Ovary (tissue), 9 donors: Measurements from ENCODE around the gene SLAIN1. TPM values are rescaled to one million over a fixed set of nuclear protein-coding genes. Genes with fewer than 3 reads are reported as not detected.

Source experiments
- DNase-seq, 5 donors: peaks; one replicate each; pipeline ENCODE4 v3.0.0-alpha.2; 2019 to 2020
- H3K27ac ChIP-seq, 2 donors: fragments of 200-600 bp; one replicate each; pipeline versions ENCODE4 v1.5.1 to v1.8.0; 2019 to 2022
- H3K27me3 ChIP-seq: fragments of 200-600 bp; one replicate; pipeline ENCODE4 v1.8.0; 2022
- H3K36me3 ChIP-seq: fragments of 200-600 bp; sonication (generic); one replicate; pipeline ENCODE4 v1.5.1; 2019
- H3K4me1 ChIP-seq: one replicate; pipeline ENCODE4 v1.8.1; 2013; ENCODE audit warnings: mild to moderate bottlenecking, moderate library complexity; ENCODE audit not compliant: insufficient read depth
- H3K4me3 ChIP-seq: fragments of 200-600 bp; sonication (generic); one replicate; pipeline ENCODE4 v1.5.1; 2017
- H3K9me3 ChIP-seq, 2 donors: fragments of 200-600 bp in 1 of 2; sonication (generic) in 1 of 2; one replicate each; pipeline versions ENCODE4 v1.5.1 to v1.8.1; 2013 to 2019; ENCODE audit warnings: mild to moderate bottlenecking in 1 of 2, moderate library complexity in 1 of 2
- CTCF ChIP-seq, 3 donors: fragments of 450-650 bp in 2 of 3; fragments of 200-600 bp in 1 of 3; IDR thresholded peaks; one replicate each; pipeline versions ENCODE4 v1.5.1 to v1.8.0; 2016 to 2022; ENCODE audit warnings: antibody characterized with exemption in 3 of 3, mild to moderate bottlenecking in 1 of 3
- EP300 ChIP-seq: sonication (generic); formaldehyde crosslinking; IDR thresholded peaks from one replicate; pipeline ENCODE4 v1.6.1; 2017; ENCODE audit warnings: antibody characterized with exemption
- POLR2A ChIP-seq: fragments of 450-650 bp; IDR thresholded peaks from one replicate; pipeline ENCODE4 v1.6.1; 2017; ENCODE audit warnings: antibody characterized with exemption, mild to moderate bottlenecking, moderate library complexity
- WGBS, 3 donors: extraction: QIAGEN DNeasy Blood & Tissue Kit in 1 of 3; methylation state at CpG; one replicate each; pipeline versions ENCODE4 v1.1.5 to v1.1.7; 2013 to 2017; 5-methylcytosine and 5-hydroxymethylcytosine counted together
- intact Hi-C, 4 donors: fragments of 100-400 bp; cut with DNase I; formaldehyde crosslinking; loops; one replicate each; pipeline versions ENCODE4 v1.11.0 to v1.15.1; 2022 to 2023
- polyA plus RNA-seq, 2 donors: library from polyadenylated mRNA; stranded (reverse); fragments of 200-250 nt in 1 of 2; fragments of 350-450 nt in 1 of 2; fragmentation: Illumina TruSeq in 1 of 2; extraction: RNeasy Lipid Tissue Mini Kit (QIAGEN cat#74804) in 1 of 2; gene quantifications; one replicate each; pipeline ENCODE4 v1.2.3, GENCODE V29; 2013 to 2014
- total RNA-seq, 7 donors: library from RNA; depleted of rRNA in 2 of 7; stranded (reverse); fragments of >200 nt in 2 of 7; fragmentation: NEBNext Ultra II Directional in 3 of 7; extraction: Animal tissue kit (Norgen Biotek cat#: 25700) in 3 of 7; gene quantifications; one replicate each; pipeline versions ENCODE4 v1.1.0 to v1.2.4, GENCODE V29; 2016 to 2023
- donor health status: DM: no; HTN: no; CAD: no; lungs with moderate emphysema.
- donor health status: DM: no; HTN: no; CAD: no.
- donor health status: Bipolar disorder and iron deficiency.
- donor health status: DM: yes; HTN: yes; CAD: no.
- donor health status: DM: no; HTN: no; CAD: no.
- donor health status: DM: yes; HTN: yes; CAD: no.

The SLAIN1 gene
- total and polyA plus RNA-seq, 9 donors: 4.6 to 24.2 (median 9.8) TPM

GRCh38 chr13:77767413-77767812 is 69.9 kb downstream of the SLAIN1 start:
- Histone ChIP-seq H3K4me1 (no peaks in the 10 kb centered on the region), H3K4me3 (no peak overlapping the region), H3K36me3 (no peaks in the 10 kb centered on the region), H3K9me3 (no peaks in the 10 kb centered on the region), H3K27ac (no peak overlapping the region), H3K27me3 (no peaks in the 10 kb centered on the region)
- TF ChIP-seq EP300 (no peak), CTCF (IDR thresholded peaks at IDR 0.05) (no peak), POLR2A (no peak)
- DNase-seq: no peak
- 63 to 71% (median 70%) methylated on average over 5 of the region's 5 CpGs for WGBS, 3 donors
- intact Hi-C loops: no loop called here

GRCh38 chr13:77774181-77774580 is 76.7 kb downstream of the SLAIN1 start:
- Histone ChIP-seq H3K36me3 (no peaks in the 10 kb centered on the region), H3K27ac (no peak overlapping the region), H3K4me3 (no peak overlapping the region), H3K27me3 (no peaks in the 10 kb centered on the region), H3K4me1 (no peaks in the 10 kb centered on the region), H3K9me3 (no peaks in the 10 kb centered on the region)
- TF ChIP-seq POLR2A (no peak), CTCF (IDR thresholded peaks at IDR 0.05) (no peak), EP300 (no peak)
- intact Hi-C loops: no loop called here
- no peak for DNase-seq
- 26 to 29% (median 26%) methylated on average over 1 of the region's 1 CpG for WGBS, 3 donors

GRCh38 chr13:77776704-77777103 is 79.2 kb downstream of the SLAIN1 start:
- no peaks in the 10 kb centered on the region for H3K27me3 ChIP-seq
- no peak for DNase-seq
- no peaks in the 10 kb centered on the region for H3K9me3 ChIP-seq
- intact Hi-C loops: no loop called here
- no peak for TF ChIP-seq CTCF (IDR thresholded peaks at IDR 0.05)
- no peak for TF ChIP-seq EP300
- TF ChIP-seq POLR2A: no peak
- no peak overlapping the region for H3K4me3 ChIP-seq
- no peaks in the 10 kb centered on the region for H3K36me3 ChIP-seq
- no peak overlapping the region for H3K27ac ChIP-seq
- 58 to 61% (median 58%) methylated on average over 4 of the region's 4 CpGs for WGBS, 3 donors
- H3K4me1 ChIP-seq: no peaks in the 10 kb centered on the region

- no peak overlapping the region for H3K4me3 ChIP-seq
- H3K27ac ChIP-seq: no peak overlapping the region
- intact Hi-C loops: loop anchor here in 1 of 4 donors (5.0 kb wide), 1 partner anchor 343 kb away; no protein-coding TSS in a partner anchor
- no peaks in the 10 kb centered on the region for H3K27me3 ChIP-seq
- TF ChIP-seq CTCF (IDR thresholded peaks at IDR 0.05): peak in 2 of 3 donors; percentile 41 to 65
- no peak for TF ChIP-seq POLR2A
- no peak for TF ChIP-seq EP300
- H3K36me3 ChIP-seq: no peaks in the 10 kb centered on the region
- 28 to 30% (median 29%) methylated on average over 3 of the region's 3 CpGs for WGBS, 3 donors
- no peaks in the 10 kb centered on the region for H3K4me1 ChIP-seq
- no peaks in the 10 kb centered on the region for H3K9me3 ChIP-seq
- peak in 1 of 5 donors; percentile 37 for DNase-seq
Observed at GRCh38 chr13:77779552-77780272, 82.2 kb downstream of the SLAIN1 start.
